ENCODE results near the gene AFF3. TPM values are rescaled to one million over a fixed set of nuclear protein-coding genes. Genes with fewer than 3 reads are reported as not detected.

The AFF3 gene
- total and polyA plus RNA-seq, 2 experiments from 2014 or later, result 7.3 to 7.8 TPM

GRCh38 chr2:100067784-100068183 lies 74.6 kb downstream of the AFF3 start:
- no peaks in the 10 kb centered on the region for H4K20me1 ChIP-seq (ENCODE audit: insufficient read depth, poor library complexity, severe bottlenecking)
- 78% methylated on average over 6 of the region's 6 CpGs for whole genome bisulfite sequencing (ENCODE audit: low lambda C conversion rate, missing lambda C conversion rate)
- H3K36me3 ChIP-seq (replicated peaks; ENCODE audit: insufficient read depth, low read depth), result no peaks in the 10 kb centered on the region
- peaks cover 28% of the 10 kb centered on the region for H3K4me1 ChIP-seq (ENCODE audit: insufficient read depth)
- TF ChIP-seq EZH2 (IDR thresholded peaks at IDR 0.05; ENCODE audit: borderline replicate concordance) (no peak), CTCF (IDR thresholded peaks at IDR 0.05; ENCODE audit: poor library complexity) (no peak), EZH2phosphoT487 (IDR thresholded peaks at IDR 0.05; ENCODE audit: low read depth, severe bottlenecking, unreplicated experiment) (no peak)
- H3K9me3 ChIP-seq (ENCODE audit: low read depth), result no peaks in the 10 kb centered on the region
- H2AFZ ChIP-seq, result no peak overlapping the region
- no peak overlapping the region for H3K4me2 ChIP-seq
- no peak overlapping the region for H3K4me3 ChIP-seq
- H3K9me2 ChIP-seq (replicated peaks; ENCODE audit: insufficient read depth), result no peaks in the 10 kb centered on the region
- H3K27me3 ChIP-seq, result no peaks in the 10 kb centered on the region
- no peak for DNase-seq (ENCODE audit: low spot score)
- peaks cover 4% of the 10 kb centered on the region for H3K79me2 ChIP-seq
- no peak overlapping the region for H3K27ac ChIP-seq

- Histone ChIP-seq H3K27ac (no peak overlapping the region), H3K36me3 (replicated peaks; ENCODE audit: insufficient read depth, low read depth) (no peaks in the 10 kb centered on the region), H2AFZ (no peak overlapping the region), H3K9me2 (replicated peaks; ENCODE audit: insufficient read depth) (no peaks in the 10 kb centered on the region), H4K20me1 (ENCODE audit: insufficient read depth, poor library complexity, severe bottlenecking) (no peaks in the 10 kb centered on the region), H3K4me3 (no peak overlapping the region), H3K4me2 (no peak overlapping the region), H3K9me3 (ENCODE audit: low read depth) (no peaks in the 10 kb centered on the region), H3K4me1 (ENCODE audit: insufficient read depth) (peaks cover 28% of the 10 kb centered on the region), H3K27me3 (no peaks in the 10 kb centered on the region), H3K79me2 (peaks cover 4% of the 10 kb centered on the region)
- DNase-seq (ENCODE audit: low spot score), result no peak
- no peak for TF ChIP-seq EZH2 (IDR thresholded peaks at IDR 0.05; ENCODE audit: borderline replicate concordance)
- no peak for TF ChIP-seq CTCF (IDR thresholded peaks at IDR 0.05; ENCODE audit: poor library complexity)
- no peak for TF ChIP-seq EZH2phosphoT487 (IDR thresholded peaks at IDR 0.05; ENCODE audit: low read depth, severe bottlenecking, unreplicated experiment)
- WGBS (ENCODE audit: low lambda C conversion rate, missing lambda C conversion rate), result 85% methylated on average over 5 of the region's 5 CpGs
Observed at GRCh38 chr2:100066856-100067255, 75.5 kb downstream of the AFF3 start.

- Histone ChIP-seq H3K79me2 (peaks cover 4% of the 10 kb centered on the region), H3K27ac (no peak overlapping the region), H3K9me3 (ENCODE audit: low read depth) (no peaks in the 10 kb centered on the region), H3K36me3 (replicated peaks; ENCODE audit: insufficient read depth, low read depth) (no peaks in the 10 kb centered on the region), H3K4me1 (ENCODE audit: insufficient read depth) (peaks cover 28% of the 10 kb centered on the region), H3K4me3 (no peak overlapping the region), H2AFZ (no peak overlapping the region), H4K20me1 (ENCODE audit: insufficient read depth, poor library complexity, severe bottlenecking) (no peaks in the 10 kb centered on the region), H3K9me2 (replicated peaks; ENCODE audit: insufficient read depth) (no peaks in the 10 kb centered on the region), H3K4me2 (no peak overlapping the region), H3K27me3 (no peaks in the 10 kb centered on the region)
- DNase-seq (ENCODE audit: low spot score), result no peak
- 69% methylated on average over 3 of the region's 3 CpGs for WGBS (ENCODE audit: low lambda C conversion rate, missing lambda C conversion rate)
- TF ChIP-seq CTCF (IDR thresholded peaks at IDR 0.05; ENCODE audit: poor library complexity) (no peak), EZH2 (IDR thresholded peaks at IDR 0.05; ENCODE audit: borderline replicate concordance) (no peak), EZH2phosphoT487 (IDR thresholded peaks at IDR 0.05; ENCODE audit: low read depth, severe bottlenecking, unreplicated experiment) (no peak)
Observed at GRCh38 chr2:100066246-100066645, 76.1 kb downstream of the AFF3 start.

All from hepatocyte (in vitro differentiated cells).